ENCODE data around the gene MRGPRF. TPM values are rescaled to one million over a fixed set of nuclear protein-coding genes. Genes with fewer than 3 reads are reported as not detected.

Gene MRGPRF
- total and polyA plus RNA-seq, 10 donors: 2.2 to 21.2 (median 9.7) TPM

DNA sequence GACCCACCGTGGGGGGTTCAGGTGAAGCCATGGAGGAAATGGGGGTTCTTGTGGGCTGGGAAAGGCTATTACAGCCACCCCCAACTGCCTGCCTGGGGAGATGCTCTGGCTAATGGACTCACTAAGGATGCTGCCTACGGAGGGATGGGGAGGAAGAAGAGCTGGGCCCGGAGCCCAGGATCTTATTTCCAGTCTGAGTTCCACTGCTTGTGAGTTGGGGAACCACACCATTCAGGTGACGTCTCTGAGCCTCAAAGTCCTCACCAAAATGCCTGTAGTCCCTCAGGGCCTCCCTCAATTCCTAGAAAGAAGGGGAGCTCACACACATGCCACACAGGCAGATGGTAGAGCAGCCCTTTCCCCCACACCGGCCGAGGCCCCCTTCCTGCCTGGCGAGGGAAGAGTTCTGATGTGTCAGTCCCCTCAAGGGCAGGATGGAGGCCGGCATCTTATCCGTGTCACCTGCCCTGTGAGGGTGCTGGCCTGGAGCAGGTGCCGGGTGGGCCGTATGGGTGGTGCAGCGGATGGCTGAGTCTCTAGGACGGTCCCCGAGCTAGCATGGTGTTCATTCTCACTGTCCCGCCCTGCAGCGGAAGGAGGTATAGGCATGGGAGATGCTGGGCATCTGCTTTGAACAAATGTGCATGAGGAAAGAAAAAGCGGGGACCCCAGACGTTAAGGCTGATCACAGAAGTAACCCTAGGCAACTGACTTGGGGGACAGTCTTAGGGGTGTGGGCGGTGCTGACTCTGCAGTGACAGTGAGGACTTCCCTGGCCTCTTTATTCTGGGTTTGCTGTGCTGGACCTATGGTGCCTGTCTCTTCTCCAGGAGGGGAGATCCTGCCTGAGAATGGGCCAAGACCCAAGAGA is 15.7 kb downstream of the MRGPRF start:
- Histone ChIP-seq H3K27ac (peak overlapping the region in 1 of 8 donors; percentile 35), H3K4me3 (no peak overlapping the region), H3K36me3 (no peaks in the 10 kb centered on the region), H3K4me1 (peaks cover 0 to 34% (median 18%) of the 10 kb centered on the region in 6 donors), H3K27me3 (replicated peaks in 1 of 7) (peaks cover 0 to 71% (median 7%) of the 10 kb centered on the region in 7 donors), H3K9me3 (no peaks in the 10 kb centered on the region)
- WGBS, 5 donors: 80 to 95% (median 85%) methylated on average over 19 of the region's 19 CpGs
- peak; percentile 62 for DNase-seq
- intact Hi-C loops (cut with DNase I; ENCODE audit: low total_unique reads): no loop called here
- no peak for TF ChIP-seq POLR2AphosphoS5 (IDR thresholded peaks at IDR 0.05)
- TF ChIP-seq, protein P1, sequence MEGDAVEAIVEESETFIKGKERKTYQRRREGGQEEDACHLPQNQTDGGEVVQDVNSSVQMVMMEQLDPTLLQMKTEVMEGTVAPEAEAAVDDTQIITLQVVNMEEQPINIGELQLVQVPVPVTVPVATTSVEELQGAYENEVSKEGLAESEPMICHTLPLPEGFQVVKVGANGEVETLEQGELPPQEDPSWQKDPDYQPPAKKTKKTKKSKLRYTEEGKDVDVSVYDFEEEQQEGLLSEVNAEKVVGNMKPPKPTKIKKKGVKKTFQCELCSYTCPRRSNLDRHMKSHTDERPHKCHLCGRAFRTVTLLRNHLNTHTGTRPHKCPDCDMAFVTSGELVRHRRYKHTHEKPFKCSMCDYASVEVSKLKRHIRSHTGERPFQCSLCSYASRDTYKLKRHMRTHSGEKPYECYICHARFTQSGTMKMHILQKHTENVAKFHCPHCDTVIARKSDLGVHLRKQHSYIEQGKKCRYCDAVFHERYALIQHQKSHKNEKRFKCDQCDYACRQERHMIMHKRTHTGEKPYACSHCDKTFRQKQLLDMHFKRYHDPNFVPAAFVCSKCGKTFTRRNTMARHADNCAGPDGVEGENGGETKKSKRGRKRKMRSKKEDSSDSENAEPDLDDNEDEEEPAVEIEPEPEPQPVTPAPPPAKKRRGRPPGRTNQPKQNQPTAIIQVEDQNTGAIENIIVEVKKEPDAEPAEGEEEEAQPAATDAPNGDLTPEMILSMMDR (IDR thresholded peaks at IDR 0.05 in 8 of 11, conservative IDR thresholded peaks at IDR 0.05 in 3 of 11): no peak
- TF ChIP-seq POLR2A (IDR thresholded peaks at IDR 0.05): no peak

DNA sequence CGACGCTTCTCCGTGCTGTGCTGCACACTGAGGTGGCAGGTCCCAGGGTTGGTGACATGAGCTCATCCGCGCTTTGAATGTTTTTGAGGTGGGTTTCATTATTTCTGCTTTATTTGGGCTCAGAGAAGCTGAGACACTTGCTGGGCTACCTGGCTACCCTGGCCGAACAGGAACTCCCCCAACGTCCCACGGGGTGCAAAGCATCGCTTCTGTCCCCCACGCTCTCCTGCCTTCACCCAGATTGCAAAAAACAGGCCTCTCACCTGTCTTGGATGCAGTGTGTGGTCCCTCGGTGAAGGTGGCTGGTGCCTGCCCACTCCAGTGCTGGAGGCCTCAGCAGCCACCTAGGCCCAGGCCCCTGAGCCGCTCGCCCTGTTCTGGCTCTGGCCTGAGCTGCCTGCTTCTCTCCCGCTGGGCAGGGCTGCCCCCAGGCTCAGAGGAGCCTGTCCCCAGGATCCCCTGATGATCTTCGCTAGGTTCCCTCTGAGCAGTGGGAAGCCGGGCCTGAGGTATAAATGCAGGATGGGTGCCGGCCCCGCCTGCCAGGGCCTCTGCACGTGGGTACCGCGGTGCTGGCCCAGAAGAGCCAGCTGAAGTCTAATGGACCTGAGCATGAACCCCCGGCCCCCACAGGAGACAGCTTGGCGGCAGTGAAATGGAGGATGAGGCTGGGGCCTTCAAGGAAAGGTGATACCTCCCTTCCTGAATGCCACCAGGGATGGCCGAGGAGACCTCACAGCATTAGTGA is 16.5 kb downstream of the MRGPRF start:
- TF ChIP-seq POLR2A (IDR thresholded peaks at IDR 0.05) (no peak), POLR2AphosphoS5 (IDR thresholded peaks at IDR 0.05) (no peak)
- TF ChIP-seq, protein P1 (IDR thresholded peaks at IDR 0.05 in 8 of 11, conservative IDR thresholded peaks at IDR 0.05 in 3 of 11): no peak

DNA sequence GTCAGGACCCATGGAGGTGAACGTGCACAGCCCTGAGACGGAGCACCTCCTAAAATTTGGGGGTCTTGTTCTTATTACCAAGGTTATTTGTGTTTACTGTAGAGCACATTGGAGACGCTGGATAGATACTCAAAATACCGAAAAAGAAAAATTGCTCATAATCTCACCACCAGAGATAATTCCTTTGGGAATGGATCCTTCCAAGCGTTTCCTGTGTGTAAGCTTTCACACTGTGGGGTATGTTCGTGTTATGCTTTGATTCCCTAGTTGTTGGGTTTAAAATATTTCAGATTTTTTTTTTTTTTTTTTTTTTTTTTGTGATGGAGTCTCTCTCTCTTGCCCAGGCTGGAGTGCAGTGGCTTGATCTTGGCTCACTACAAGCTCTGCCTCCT is 18.2 kb downstream of the MRGPRF start:
- intact Hi-C loops (cut with DNase I; ENCODE audit: low total_unique reads): no loop called here
- no peak for DNase-seq
- TF ChIP-seq POLR2A (IDR thresholded peaks at IDR 0.05): no peak
- no peak for TF ChIP-seq POLR2AphosphoS5 (IDR thresholded peaks at IDR 0.05)
- TF ChIP-seq, protein P1 (IDR thresholded peaks at IDR 0.05 in 8 of 11, conservative IDR thresholded peaks at IDR 0.05 in 3 of 11): no peak
- H3K27me3 ChIP-seq (replicated peaks in 1 of 7): peaks cover 0 to 83% (median 7%) of the 10 kb centered on the region in 7 donors
- H3K4me3 ChIP-seq: no peak overlapping the region
- H3K27ac ChIP-seq: no peak overlapping the region
- peaks cover 0 to 14% (median 9%) of the 10 kb centered on the region in 6 donors for H3K4me1 ChIP-seq
- WGBS, 5 donors: 75 to 85% (median 80%) methylated on average over 6 of the region's 6 CpGs
- no peaks in the 10 kb centered on the region for H3K36me3 ChIP-seq
- no peaks in the 10 kb centered on the region for H3K9me3 ChIP-seq

More for the DNA sequence above, 16.5 kb downstream of the MRGPRF start:
- intact Hi-C loops (cut with DNase I; ENCODE audit: low total_unique reads): no loop called here
- WGBS, 5 donors: 92 to 96% (median 94%) methylated on average over 12 to 24 of the region's 24 CpGs
- peak overlapping the region in 1 of 8 donors; percentile 35 for H3K27ac ChIP-seq
- H3K9me3 ChIP-seq: no peaks in the 10 kb centered on the region
- H3K4me1 ChIP-seq: peaks cover 0 to 29% (median 14%) of the 10 kb centered on the region in 6 donors
- H3K36me3 ChIP-seq: no peaks in the 10 kb centered on the region
- DNase-seq: peak; percentile 50
- peaks cover 0 to 71% (median 7%) of the 10 kb centered on the region in 7 donors for H3K27me3 ChIP-seq (replicated peaks in 1 of 7)
- H3K4me3 ChIP-seq: no peak overlapping the region

All from spleen (tissue), 11 donors.